ENCODE data around the gene HINFP. TPM values are rescaled to one million over a fixed set of nuclear protein-coding genes. Genes with fewer than 3 reads are reported as not detected.

Gene HINFP
- total and polyA plus RNA-seq, 9 of the 15 experiments (the other 6 are each of a cell fraction or from before 2014, with no cell fraction given): 13.8 to 34.1 (median 22.5) TPM

DNA sequence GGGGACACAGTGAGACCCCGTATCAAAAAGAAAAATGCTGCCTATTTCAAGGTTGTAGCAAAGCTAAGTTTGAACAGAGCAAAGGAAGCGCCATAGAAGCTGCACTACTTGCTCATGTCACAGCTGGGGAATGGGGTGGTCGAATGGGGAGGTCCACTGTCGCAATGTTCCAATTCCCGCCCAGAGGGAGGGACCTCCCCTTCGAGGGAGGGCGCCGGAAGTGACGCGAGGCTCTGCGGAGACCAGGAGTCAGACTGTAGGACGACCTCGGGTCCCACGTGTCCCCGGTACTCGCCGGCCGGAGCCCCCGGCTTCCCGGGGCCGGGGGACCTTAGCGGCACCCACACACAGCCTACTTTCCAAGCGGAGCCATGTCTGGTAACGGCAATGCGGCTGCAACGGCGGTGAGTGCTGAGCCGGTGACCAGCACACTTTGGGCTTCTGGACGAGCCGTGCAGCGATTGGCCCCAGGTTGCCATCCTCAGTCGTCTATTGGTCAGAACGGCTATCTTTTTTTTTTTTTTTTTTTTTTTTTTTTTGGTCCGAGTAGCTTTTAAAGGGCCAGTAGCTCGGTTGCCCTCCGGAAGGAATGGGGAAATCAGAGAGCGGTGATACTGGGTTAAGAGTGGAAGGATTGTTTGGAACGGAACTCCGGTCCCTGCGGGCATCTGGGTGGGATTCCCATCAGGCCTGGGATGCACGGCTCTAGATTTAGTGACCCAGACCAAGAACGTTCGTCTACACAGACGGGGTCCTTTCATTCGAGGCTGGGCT is 36.5 kb upstream of the HINFP start, which contains the start of gene HMBS (continued):
- TF ChIP-seq CEBPG (CRISPR knock-in tag; IDR thresholded peaks at IDR 0.05) (peak; percentile 92), CEBPG (tag; conservative IDR thresholded peaks at IDR 0.05 in 1 of 2, IDR thresholded peaks at IDR 0.05 in 1 of 2) (peak; percentile 76 to 86), CBFA2T2 (conservative IDR thresholded peaks at IDR 0.05) (no peak), ZC3H4 (CRISPR knock-in tag; IDR thresholded peaks at IDR 0.05; ENCODE audit: borderline replicate concordance) (no peak; the same call in 1 of the 2 replicates), POLR3A (IDR thresholded peaks at IDR 0.05; ENCODE audit: borderline replicate concordance, extremely low read depth, insufficient read depth, insufficient read length) (no peak), CTCF (IDR thresholded peaks at IDR 0.05 in 2 of 3, conservative IDR thresholded peaks at IDR 0.05 in 1 of 3; ENCODE audit: insufficient read depth in 2 of 3, low read depth in 1 of 3, low read length in 3 of 3) (no peak), HDAC8 (tag; IDR thresholded peaks at IDR 0.05) (no peak), FOXJ2 (tag; IDR thresholded peaks at IDR 0.05) (no peak), ZNF3 (CRISPR knock-in tag; IDR thresholded peaks at IDR 0.05) (no peak), ZNF586 (CRISPR knock-in tag; conservative IDR thresholded peaks at IDR 0.05) (no peak), ZBTB7A (IDR thresholded peaks at IDR 0.05; ENCODE audit: borderline replicate concordance, control insufficient read depth, low read depth, low read length) (no peak), ZFP1 (CRISPR knock-in tag; IDR thresholded peaks at IDR 0.05) (no peak), CTBP1 (IDR thresholded peaks at IDR 0.05; ENCODE audit: borderline replicate concordance) (no peak), ZNF165 (CRISPR knock-in tag; IDR thresholded peaks at IDR 0.05; ENCODE audit: borderline replicate concordance) (no peak), KLF13 (tag; IDR thresholded peaks at IDR 0.05; ENCODE audit: borderline replicate concordance, low read depth) (no peak), NCOR1 (IDR thresholded peaks at IDR 0.05) (no peak), ZNF121 (CRISPR knock-in tag; conservative IDR thresholded peaks at IDR 0.05) (no peak), POLR3G (IDR thresholded peaks at IDR 0.05; ENCODE audit: extremely low read depth, insufficient read length, insufficient replicate concordance) (no peak), MECOM (CRISPR knock-in tag; IDR thresholded peaks at IDR 0.05) (no peak), SMAD2 (IDR thresholded peaks at IDR 0.05; ENCODE audit: low read depth, low read length) (no peak), MED1 (CRISPR knock-in tag; IDR thresholded peaks at IDR 0.05; ENCODE audit: borderline replicate concordance) (no peak)
- TF ChIP-seq, protein P1, sequence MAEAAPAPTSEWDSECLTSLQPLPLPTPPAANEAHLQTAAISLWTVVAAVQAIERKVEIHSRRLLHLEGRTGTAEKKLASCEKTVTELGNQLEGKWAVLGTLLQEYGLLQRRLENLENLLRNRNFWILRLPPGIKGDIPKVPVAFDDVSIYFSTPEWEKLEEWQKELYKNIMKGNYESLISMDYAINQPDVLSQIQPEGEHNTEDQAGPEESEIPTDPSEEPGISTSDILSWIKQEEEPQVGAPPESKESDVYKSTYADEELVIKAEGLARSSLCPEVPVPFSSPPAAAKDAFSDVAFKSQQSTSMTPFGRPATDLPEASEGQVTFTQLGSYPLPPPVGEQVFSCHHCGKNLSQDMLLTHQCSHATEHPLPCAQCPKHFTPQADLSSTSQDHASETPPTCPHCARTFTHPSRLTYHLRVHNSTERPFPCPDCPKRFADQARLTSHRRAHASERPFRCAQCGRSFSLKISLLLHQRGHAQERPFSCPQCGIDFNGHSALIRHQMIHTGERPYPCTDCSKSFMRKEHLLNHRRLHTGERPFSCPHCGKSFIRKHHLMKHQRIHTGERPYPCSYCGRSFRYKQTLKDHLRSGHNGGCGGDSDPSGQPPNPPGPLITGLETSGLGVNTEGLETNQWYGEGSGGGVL (CRISPR knock-in tag; IDR thresholded peaks at IDR 0.05): no peak
- TF ChIP-seq, protein P2, sequence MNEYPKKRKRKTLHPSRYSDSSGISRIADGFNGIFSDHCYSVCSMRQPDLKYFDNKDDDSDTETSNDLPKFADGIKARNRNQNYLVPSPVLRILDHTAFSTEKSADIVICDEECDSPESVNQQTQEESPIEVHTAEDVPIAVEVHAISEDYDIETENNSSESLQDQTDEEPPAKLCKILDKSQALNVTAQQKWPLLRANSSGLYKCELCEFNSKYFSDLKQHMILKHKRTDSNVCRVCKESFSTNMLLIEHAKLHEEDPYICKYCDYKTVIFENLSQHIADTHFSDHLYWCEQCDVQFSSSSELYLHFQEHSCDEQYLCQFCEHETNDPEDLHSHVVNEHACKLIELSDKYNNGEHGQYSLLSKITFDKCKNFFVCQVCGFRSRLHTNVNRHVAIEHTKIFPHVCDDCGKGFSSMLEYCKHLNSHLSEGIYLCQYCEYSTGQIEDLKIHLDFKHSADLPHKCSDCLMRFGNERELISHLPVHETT (CRISPR knock-in tag; conservative IDR thresholded peaks at IDR 0.05 in 1 of 2, IDR thresholded peaks at IDR 0.05 in 1 of 2): no peak
